Erythroblast (primary cell): ENCODE data around the gene RTP5.

ENCODE experiments used
- DNase-seq, 2 experiments: peaks; one replicate each; lab custom pipeline; 2025; lab: John Stamatoyannopoulos, UW
- GATA1 ChIP-seq: IDR thresholded peaks from 2 replicates; pipeline ENCODE4 v1.6.1; 2011; ENCODE audit warnings: low read depth, mild to moderate bottlenecking, control low read depth, low read length, moderate library complexity
- POLR2A ChIP-seq: IDR thresholded peaks from 2 replicates; pipeline ENCODE4 v1.6.1; 2011; ENCODE audit warnings: mild to moderate bottlenecking, low read length

The RTP5 gene

GRCh38 chr2:241850544-241851324 lies 18.8 kb upstream of the RTP5 start:
- no peak for DNase-seq
- TF ChIP-seq GATA1 (no peak), POLR2A (no peak)

- TF ChIP-seq GATA1 (no peak), POLR2A (no peak)
- no peak for DNase-seq
These were observed 18.0 kb upstream of the RTP5 start for GRCh38 chr2:241851325-241852115.

GRCh38 chr2:241852116-241852980 lies 17.2 kb upstream of the RTP5 start:
- no peak for TF ChIP-seq POLR2A
- no peak for TF ChIP-seq GATA1
- no peak for DNase-seq

- TF ChIP-seq GATA1, result no peak
These were observed 16.4 kb upstream of the RTP5 start for GRCh38 chr2:241852981-241853631.

GRCh38 chr2:241853651-241854341 lies 15.7 kb upstream of the RTP5 start:
- TF ChIP-seq POLR2A (no peak), GATA1 (no peak)
- no peak for DNase-seq

More at GRCh38 chr2:241852981-241853631, 16.4 kb upstream of the RTP5 start:
- no peak for DNase-seq

GRCh38 chr2:241854342-241855244 lies 14.9 kb upstream of the RTP5 start:
- TF ChIP-seq GATA1, result no peak
- no peak for TF ChIP-seq POLR2A

GRCh38 chr2:241855245-241855887 lies 14.2 kb upstream of the RTP5 start:
- TF ChIP-seq GATA1 (no peak), POLR2A (no peak)
- DNase-seq, result no peak

More at GRCh38 chr2:241854342-241855244, 14.9 kb upstream of the RTP5 start:
- no peak for DNase-seq

- no peak for TF ChIP-seq POLR2A
- TF ChIP-seq GATA1, result no peak
- DNase-seq, result no peak
These were observed 13.6 kb upstream of the RTP5 start for GRCh38 chr2:241855888-241856422.

GRCh38 chr2:241857041-241857541 lies 12.4 kb upstream of the RTP5 start:
- TF ChIP-seq POLR2A, result no peak
- no peak for TF ChIP-seq GATA1
- no peak for DNase-seq

GRCh38 chr2:241857572-241858121 lies 11.9 kb upstream of the RTP5 start:
- no peak for DNase-seq

More at GRCh38 chr2:241857572-241858121, 11.9 kb upstream of the RTP5 start:
- TF ChIP-seq POLR2A, result no peak
- no peak for TF ChIP-seq GATA1
